HepG2 (cell line): ENCODE data around the gene NSMCE4A. TPM values are rescaled to one million over a fixed set of nuclear protein-coding genes. Genes with fewer than 3 reads are reported as not detected.
A peak's percentile ranks its signal among the peaks of the same experiment; 100 is the strongest.

Experiments used
- CBX1 ChIP-seq: IDR thresholded peaks from one replicate; pipeline ENCODE4 v1.6.1; 2016; ENCODE audit warnings: antibody characterized with exemption, low read depth
- DZIP1 ChIP-seq: sonication (generic); formaldehyde crosslinking; IDR thresholded peaks from 2 replicates; pipeline ENCODE4 v1.5.0; 2020; ENCODE audit warnings: mild to moderate bottlenecking, missing genetic modification reagents
- EP300 ChIP-seq, 3 experiments: sonication (generic) in 1 of 3; formaldehyde crosslinking in 1 of 3; IDR thresholded peaks; 2 replicates each; pipeline versions ENCODE4 v1.5.1 to v1.6.1; 2011 to 2020; ENCODE audit warnings: low read depth in 2 of 3, low read length in 2 of 3, borderline replicate concordance in 1 of 3, improper control_type of control experiment in 1 of 3, mild to moderate bottlenecking in 1 of 3, missing genetic modification reagents in 1 of 3, moderate library complexity in 1 of 3
- ESRRA ChIP-seq: sonication (generic); formaldehyde crosslinking; IDR thresholded peaks from 2 replicates; pipeline ENCODE4 v1.5.1; 2020; ENCODE audit warnings: mild to moderate bottlenecking, low read depth, missing genetic modification reagents
- GATAD2A ChIP-seq: IDR thresholded peaks from 2 replicates; pipeline ENCODE4 v1.6.1; 2016
- HDAC2 ChIP-seq: sonication (generic); formaldehyde crosslinking; IDR thresholded peaks from 2 replicates; pipeline ENCODE4 v1.4.0; 2020; ENCODE audit warnings: missing genetic modification reagents
- NR1H2 ChIP-seq: sonication (generic); formaldehyde crosslinking; IDR thresholded peaks from 2 replicates; pipeline ENCODE4 v1.8.1; 2022; ENCODE audit warnings: low read depth, missing genetic modification reagents, borderline replicate concordance
- PAXIP1 ChIP-seq: sonication (generic); formaldehyde crosslinking; conservative IDR thresholded peaks from 2 replicates; pipeline ENCODE4 v1.4.0; 2020; ENCODE audit warnings: mild to moderate bottlenecking, missing genetic modification reagents, moderate library complexity
- PHF5A ChIP-seq: IDR thresholded peaks from one replicate; pipeline ENCODE4 v1.6.1; 2018; ENCODE audit warnings: low read depth, missing genetic modification reagents; ENCODE audit not compliant: unreplicated experiment
- PRDM4 ChIP-seq: sonication (generic); formaldehyde crosslinking; IDR thresholded peaks from 2 replicates; pipeline ENCODE4 v1.9.0; 2021; ENCODE audit warnings: missing genetic modification reagents, borderline replicate concordance
- RARA ChIP-seq: IDR thresholded peaks from 2 replicates; pipeline ENCODE4 v1.6.1; 2016; ENCODE audit warnings: missing genetic modification reagents, missing compliant biosample characterization
- RCOR2 ChIP-seq: IDR thresholded peaks from 2 replicates; pipeline ENCODE4 v1.6.1; 2016; ENCODE audit warnings: missing biosample characterization, missing genetic modification reagents
- SIN3A ChIP-seq: IDR thresholded peaks from 2 replicates; pipeline ENCODE4 v1.6.1; 2011; ENCODE audit warnings: low read depth, mild to moderate bottlenecking, control low read depth, low read length, borderline replicate concordance
- ZC3H4 ChIP-seq: sonication (generic); formaldehyde crosslinking; IDR thresholded peaks from 2 replicates; pipeline ENCODE4 v1.4.0; 2020; ENCODE audit warnings: missing genetic modification reagents, borderline replicate concordance
- ZNF263 ChIP-seq: sonication (generic); formaldehyde crosslinking; IDR thresholded peaks from 2 replicates; pipeline ENCODE4 v1.4.0; 2020; ENCODE audit warnings: missing genetic modification reagents
- ZNF33B ChIP-seq: sonication (generic); formaldehyde crosslinking; IDR thresholded peaks from 2 replicates; pipeline ENCODE4 v1.5.1; 2020; ENCODE audit warnings: mild to moderate bottlenecking, missing genetic modification reagents
- ZNF598 ChIP-seq: sonication (generic); formaldehyde crosslinking; IDR thresholded peaks from 2 replicates; pipeline ENCODE4 v1.5.1; 2020; ENCODE audit warnings: mild to moderate bottlenecking, missing genetic modification reagents, borderline replicate concordance
- polyA plus RNA-seq, 8 experiments: library from polyadenylated mRNA; depleted of rRNA in 3 of 8; stranded (reverse) in 7 of 8; unstranded in 1 of 8; fragments of >200 nt; fragmentation: Illumina TruSeq in 4 of 8; extraction: Trizol in 4 of 8; gene quantifications; 2 replicates each; pipeline versions ENCODE4 v1.2.1 to v1.2.3, GENCODE V29; 2011 to 2016; ENCODE audit warnings: low read depth in 4 of 8, missing spikeins in 1 of 8, mixed read lengths in 1 of 8; ENCODE audit not compliant: insufficient read depth in 1 of 8
- total RNA-seq, 5 experiments: library from RNA; depleted of rRNA; stranded (reverse); fragments of >200 nt; fragmentation: Illumina TruSeq; extraction: Trizol; gene quantifications; 2 replicates each; pipeline ENCODE4 v1.2.3, GENCODE V29; 2016; ENCODE audit warnings: low read depth in 1 of 5

Gene NSMCE4A
- total and polyA plus RNA-seq, 2 of the 13 experiments (the other 11 are each of a cell fraction or from before 2014, with no cell fraction given), result 61.1 to 91.6 TPM

- TF ChIP-seq ZNF33B (no peak), ZC3H4 (CRISPR knock-in tag) (no peak), NR1H2 (CRISPR knock-in tag) (no peak), PAXIP1 (CRISPR knock-in tag) (peak; percentile 92), ZNF598 (no peak), SIN3A (no peak), PRDM4 (CRISPR knock-in tag) (no peak), PHF5A (CRISPR knock-in tag) (peak; percentile 83), HDAC2 (CRISPR knock-in tag) (peak; percentile 93), GATAD2A (CRISPR knock-in tag) (peak; percentile 83; the same call in 1 of the 2 replicates), DZIP1 (CRISPR knock-in tag) (no peak), ESRRA (CRISPR knock-in tag) (peak; percentile 63; the same call in 1 of the 2 replicates), CBX1 (peak; percentile 96), ZNF263 (CRISPR knock-in tag) (0 out of 2 replicates have a peak, but pooled peaks have one; percentile 35), EP300 (IDR thresholded peaks at IDR 0.05; ENCODE audit: low read depth in 2 of 2, low read length in 2 of 2) (peak in 1 of 2 experiments; percentile 76; a peak in 3 of 4 replicates), EP300 (CRISPR knock-in tag; IDR thresholded peaks at IDR 0.05; ENCODE audit: borderline replicate concordance) (peak; percentile 54; the same call in 1 of the 2 replicates), RCOR2 (peak; percentile 38; the same call in 1 of the 2 replicates), RARA (peak; percentile 67)
Observed at GRCh38 chr10:121935702-121936101, 39.3 kb downstream of the NSMCE4A start (continued).
